ENCODE results near the gene ST3GAL5.
A peak's percentile ranks its signal among the peaks of the same experiment; 100 is the strongest.
"Not testable (repeated sequence)": the region's sequence is repeated elsewhere in the genome, so short reads cannot be mapped to it uniquely, and the experiment has no call there.

Gene ST3GAL5

DNA sequence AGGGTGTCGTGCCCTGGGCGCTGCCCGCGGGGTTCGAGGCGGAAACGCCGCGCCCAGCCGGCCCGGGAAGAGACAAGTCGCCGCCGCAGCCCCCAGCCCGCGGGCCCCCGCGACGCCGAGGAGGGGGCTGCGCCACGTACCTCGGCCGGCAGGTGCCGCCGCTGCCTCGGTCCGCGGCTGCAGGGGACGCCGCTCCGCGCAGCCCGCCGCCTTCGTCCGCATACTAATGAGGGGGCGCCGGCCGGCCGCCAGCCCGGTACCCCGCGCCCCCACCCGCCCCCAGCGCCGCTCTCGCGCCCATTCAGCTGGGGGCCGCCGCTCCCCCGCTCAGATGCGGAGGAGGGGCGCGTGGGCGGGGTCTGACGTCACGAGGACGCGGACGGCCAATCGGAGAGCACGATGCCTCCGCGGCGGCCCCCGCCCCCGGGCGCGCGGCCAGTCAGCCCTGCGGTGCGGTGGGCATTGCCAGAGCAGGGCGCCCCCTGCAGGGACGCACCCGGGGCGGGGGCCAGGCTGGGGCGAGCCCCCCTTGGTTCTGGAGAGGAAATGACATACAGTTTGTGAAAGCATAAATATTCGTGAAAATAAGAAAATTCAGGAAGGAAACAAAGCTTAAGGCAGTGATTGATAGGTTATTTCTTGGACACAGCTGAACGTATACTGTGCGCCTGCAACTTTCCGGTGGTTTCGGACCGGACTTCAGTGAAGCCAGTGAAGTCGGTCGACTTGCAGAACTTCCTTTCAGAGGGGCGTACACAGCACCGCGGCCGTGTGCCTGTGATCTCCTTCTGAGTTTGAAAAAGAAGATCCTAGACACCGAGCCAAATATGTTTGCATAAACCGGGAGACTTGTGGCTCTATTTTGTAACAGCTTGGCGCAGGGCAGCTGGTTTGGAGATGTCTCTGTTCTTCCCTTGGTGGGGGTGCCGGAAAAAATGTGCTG, at the start of gene ST3GAL5:
TSS of gene ST3GAL5 (minus strand) at position 307 of the 943 bp plus-strand sequence. CDS start at position 222, 85 bp downstream.
- DNase-seq (ENCODE audit: low spot score), result peak; percentile 92

DNA sequence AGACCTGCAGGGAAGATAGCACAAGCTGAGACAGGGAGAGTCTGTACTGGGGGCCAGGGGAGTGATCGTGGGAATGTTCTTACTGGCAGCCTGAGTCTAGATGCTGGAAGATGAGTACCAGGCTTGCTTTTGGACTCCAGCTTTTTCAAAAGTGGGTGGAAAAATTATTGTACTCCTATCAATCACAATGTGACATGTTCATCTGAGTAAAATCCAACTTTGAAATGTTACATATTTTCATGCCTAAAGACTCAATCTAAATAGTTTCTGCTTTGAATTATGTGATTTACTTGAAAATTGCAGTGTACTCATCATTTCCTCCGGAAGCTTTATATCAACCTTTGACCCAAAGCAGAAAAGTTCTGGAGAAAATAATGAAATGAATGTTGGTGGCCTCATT, 49.7 kb upstream of the ST3GAL5 start:
- DNase-seq (ENCODE audit: low spot score), result no peak

GRCh38 chr2:85937069-85937439, 48.3 kb upstream of the ST3GAL5 start:
- DNase-seq (ENCODE audit: low spot score), result no peak

DNA sequence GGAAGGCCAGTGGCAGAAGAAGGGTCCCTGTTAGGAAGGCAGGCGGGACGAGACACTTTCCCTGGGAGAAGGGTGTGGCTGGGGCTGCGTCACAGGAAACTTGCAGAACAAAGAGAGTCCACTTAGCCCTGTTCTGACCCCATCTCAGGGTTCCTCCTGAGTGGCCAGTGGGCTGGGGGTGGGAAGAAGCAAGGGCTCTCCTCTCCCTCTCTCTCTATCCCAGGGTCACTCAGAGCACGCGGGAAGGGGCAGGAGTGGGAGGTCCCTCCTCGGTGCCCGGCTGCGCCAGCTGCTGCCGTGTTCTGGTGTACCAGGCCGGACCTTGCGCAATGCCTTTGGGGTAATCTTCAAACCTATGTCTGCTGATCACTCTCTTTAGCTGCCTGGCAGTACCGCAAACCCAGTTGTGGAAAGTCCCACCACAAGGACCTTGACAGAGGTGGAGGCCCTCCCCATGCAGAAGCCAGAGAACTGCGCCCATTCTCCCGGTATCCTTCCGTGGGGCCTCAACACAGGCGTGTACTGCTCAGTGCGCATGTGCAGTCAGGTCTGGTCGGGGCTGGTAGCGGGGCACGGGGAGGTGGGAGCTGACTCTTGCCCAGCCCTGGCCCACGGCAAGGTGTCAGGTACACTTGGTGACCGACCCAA, 47.8 kb upstream of the ST3GAL5 start:
- DNase-seq (ENCODE audit: low spot score), result no peak

DNA sequence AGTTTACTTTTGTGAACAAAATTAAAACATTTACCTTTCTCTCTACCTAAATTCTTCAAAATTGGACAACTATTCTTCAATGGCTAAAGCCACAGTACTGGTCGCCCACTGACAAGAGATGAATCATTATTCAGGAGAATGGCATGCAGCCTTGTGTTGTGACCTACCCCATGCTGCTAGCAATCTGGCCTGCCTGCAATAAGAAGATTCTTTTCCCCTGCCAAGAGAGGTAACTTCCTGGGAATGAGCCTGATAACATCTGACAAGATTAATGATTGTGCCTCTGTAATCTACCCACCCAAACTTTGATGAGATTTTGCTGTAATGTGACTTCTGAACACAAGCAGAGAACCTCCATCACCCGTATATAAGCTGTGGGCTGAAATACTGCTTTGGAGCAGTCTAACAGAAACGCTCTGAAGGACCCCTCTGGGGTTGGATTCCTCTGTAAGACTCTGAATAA, 47.0 kb upstream of the ST3GAL5 start:
- no peak for DNase-seq (ENCODE audit: low spot score)

- no peak for DNase-seq (ENCODE audit: low spot score)
Observed at GRCh38 chr2:85935170-85935745, 46.5 kb upstream of the ST3GAL5 start.

DNA sequence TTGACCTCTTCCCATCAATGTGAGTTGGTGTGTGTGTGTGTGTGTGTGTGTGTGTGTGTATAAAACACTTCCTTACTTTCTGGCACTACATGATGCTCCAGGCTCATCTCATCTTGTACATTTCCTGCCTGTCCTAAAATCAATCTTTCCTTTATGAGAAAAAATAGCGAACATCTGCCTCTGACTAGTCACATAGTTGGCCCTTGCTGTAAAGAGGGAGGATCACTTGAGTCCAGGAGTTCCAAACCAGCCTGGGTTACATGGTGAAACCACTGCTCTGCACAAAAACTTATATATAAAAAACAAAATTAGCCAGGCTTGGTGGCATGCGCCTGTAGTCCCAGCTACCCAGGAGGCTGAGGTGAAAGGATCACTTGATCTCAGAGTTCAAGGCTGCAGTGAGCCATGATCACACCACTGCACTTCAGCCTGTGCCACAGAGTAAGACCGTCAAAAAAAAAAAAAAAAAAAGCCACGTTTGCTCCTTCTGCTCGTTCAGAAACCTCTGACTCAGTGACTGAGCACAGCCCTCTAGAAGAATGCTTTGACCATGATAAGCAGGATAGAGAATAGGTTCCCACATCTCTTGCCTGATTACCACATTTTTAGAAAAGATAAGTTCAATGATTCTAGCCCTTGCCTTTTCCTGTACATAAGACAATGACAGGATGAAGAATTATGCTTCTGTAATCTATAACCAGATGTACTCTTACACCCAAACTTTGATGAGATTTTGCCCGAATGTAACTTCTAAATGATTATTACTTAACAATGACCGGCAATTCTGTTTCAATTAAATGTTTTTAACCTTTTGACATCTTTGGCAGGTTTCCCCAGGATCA, 45.2 kb upstream of the ST3GAL5 start:
- no peak for DNase-seq (ENCODE audit: low spot score)

- not testable (repeated sequence) for DNase-seq (ENCODE audit: low spot score)
Observed at GRCh38 chr2:85931151-85931550, 42.4 kb upstream of the ST3GAL5 start.

GRCh38 chr2:85930129-85931124, 41.6 kb upstream of the ST3GAL5 start:
- no peak for DNase-seq (ENCODE audit: low spot score)

GRCh38 chr2:85929096-85930050, 40.6 kb upstream of the ST3GAL5 start:
- no peak for DNase-seq (ENCODE audit: low spot score)

DNA sequence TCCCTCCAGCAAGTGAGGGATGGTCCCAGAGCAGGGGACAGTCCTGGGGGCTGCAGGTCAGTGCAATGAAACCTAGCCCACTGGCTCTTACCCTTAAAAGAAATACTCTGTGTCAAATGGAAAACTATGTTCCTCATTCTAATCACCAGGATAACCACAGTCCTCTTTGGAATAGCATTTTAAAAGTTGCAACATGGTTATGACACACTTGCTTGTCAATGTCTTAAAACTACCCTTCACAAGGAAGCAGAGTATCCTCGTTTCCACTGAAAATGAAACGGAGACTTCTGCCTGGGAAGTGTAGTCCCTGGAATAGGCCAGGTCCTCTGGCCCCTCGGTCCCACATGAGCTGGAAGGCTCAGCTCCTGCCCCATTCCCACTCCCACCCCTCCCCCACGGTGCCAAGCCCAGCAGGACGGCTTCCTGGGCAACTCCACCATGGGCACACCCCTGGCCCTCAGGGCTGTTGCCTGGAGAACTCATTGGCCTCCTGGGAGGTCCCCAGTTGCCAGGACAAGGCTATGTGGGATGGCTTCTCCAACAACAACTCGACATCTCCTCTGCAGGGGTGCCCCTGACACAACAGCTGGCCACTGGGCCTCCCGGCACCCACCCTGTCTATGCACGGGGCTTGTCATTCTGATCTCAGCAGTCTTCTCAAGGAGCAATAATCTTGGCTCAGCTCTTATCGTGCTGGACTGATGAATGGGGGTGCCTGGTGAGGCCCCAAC, 38.3 kb upstream of the ST3GAL5 start:
- no peak for DNase-seq (ENCODE audit: low spot score)

DNA sequence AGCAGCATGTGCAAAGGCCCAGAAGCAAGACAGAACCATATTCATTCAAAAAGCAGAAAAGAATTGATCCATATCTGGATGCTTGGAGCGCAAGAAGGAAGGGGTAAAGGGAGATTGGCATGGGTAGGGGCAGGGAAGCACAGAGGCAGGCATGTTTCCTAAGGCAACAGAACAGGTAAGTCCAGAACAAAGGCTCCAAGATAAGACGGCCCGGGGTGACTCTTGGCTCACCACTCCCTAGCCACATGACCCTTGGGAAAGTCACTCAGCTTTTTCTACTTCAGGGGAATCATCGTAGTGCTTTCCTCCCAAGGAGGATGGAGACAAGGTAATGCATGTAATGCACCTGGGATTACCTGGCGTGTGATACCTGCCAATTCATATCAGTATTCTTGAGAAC, 37.7 kb upstream of the ST3GAL5 start:
- DNase-seq (ENCODE audit: low spot score), result no peak

DNA sequence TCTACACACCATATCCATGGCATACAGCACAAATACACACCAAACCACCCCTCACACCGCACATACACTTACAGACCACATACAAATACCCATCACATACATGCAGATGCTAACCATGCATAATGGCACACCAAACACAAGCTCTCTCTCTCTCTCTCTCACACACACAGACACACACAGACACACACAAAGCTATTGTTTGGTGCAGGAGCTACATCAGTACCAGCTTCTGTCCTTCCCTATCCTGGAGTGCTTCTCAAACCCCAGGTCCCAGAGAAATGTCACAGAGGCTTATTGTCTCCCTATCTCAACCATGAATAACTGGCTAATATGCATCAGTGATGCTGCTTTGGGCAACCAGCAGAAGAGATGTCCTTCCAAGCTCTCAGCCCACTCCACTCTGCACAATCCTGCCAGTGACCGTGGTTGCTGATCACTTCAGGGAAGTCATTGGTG, 36.5 kb upstream of the ST3GAL5 start:
- no peak for DNase-seq (ENCODE audit: low spot score)

DNA sequence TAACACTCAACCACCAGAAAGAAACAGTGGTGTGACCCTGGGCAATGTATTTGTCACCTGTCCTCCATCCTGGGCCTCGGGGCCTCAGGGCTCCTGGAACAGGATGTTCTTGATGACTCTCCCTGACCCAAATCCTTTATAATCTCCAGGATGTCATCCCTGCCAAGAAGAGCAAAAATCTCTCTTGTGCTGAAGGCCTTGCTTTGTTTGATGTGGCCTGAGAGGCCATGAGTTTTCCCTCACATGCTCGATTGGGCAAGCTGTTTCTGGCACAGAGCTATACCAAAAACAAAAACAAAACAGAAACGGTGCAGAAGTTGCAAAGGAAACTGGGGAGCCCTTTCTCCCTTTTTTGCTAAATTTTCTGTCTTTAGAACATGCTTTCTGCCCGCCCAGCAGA, 35.7 kb upstream of the ST3GAL5 start:
- no peak for DNase-seq (ENCODE audit: low spot score)

- DNase-seq (ENCODE audit: low spot score), result no peak
Observed at GRCh38 chr2:85922199-85922598, 33.4 kb upstream of the ST3GAL5 start.

DNA sequence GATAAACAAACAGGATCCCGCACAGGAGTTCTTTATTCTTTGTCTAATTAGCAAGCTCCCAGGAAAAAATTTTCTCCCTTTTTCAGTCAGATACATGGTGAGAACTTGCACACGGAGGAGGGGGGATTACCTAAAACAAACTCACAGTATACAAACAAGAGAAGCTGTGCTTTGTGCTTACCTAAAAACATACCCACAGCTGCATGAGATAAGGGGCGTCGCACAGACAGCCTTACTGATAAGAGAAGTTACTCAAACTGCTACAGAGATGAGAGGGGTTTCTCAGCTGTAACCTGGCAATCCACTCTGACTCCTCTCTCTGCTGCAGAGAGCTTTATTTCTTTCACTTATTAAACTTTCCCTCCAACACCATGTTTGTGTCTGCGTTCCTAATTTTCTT, 32.9 kb upstream of the ST3GAL5 start:
- no peak for DNase-seq (ENCODE audit: low spot score)

DNA sequence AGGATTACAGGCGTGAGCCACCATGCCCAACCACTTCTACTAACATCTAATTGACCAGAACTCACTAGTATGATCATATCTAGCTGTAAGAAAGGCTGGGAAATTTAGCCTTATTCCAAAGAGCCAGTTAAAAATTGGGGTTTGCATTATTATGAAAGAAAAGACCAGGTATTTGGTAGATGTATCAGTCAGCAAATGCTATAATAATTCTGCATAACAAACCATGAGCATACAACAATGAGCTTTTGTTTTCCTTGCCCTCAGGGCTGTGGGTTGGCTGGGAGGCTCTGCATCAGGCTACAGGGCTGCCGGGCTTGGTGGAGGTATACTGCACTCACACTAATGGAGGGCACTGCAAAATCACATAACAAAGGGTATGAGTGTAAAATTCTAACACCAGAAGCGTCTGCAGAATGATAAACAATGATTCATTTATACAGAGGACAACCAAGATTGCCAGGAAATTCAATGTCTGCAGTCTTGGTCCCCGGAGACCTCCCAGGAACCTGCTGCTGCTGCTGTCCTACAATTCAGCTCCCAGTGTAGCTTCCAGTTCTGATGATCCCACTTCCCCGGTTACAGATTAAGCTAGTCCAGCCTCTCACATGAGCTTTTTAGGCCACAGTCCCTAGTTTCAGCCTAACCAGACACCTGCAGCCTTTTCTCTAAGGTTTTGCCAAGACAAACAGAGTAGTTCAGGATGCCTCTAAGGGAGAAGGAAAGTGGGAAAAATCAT, 32.2 kb upstream of the ST3GAL5 start:
- DNase-seq (ENCODE audit: low spot score), result peak; percentile 28
